MCF 10A (cell line): ENCODE data around the gene POU5F2. TPM values are rescaled to one million over a fixed set of nuclear protein-coding genes. Genes with fewer than 3 reads are reported as not detected.

Source experiments
- BruUV-seq: library from RNA; stranded (reverse); fragments of 400-500 nt; replicated peaks from 2 replicates; lab custom pipeline; 2021; lab: Mats Ljungman, UMichigan
- CTCF ChIA-PET: fragments of 300-600 bp; sonication (Branson Sonifier 250); formaldehyde crosslinking; extraction: SDS; loops from one replicate; lab custom pipeline; 2021; ENCODE audit warnings: antibody characterized with exemption, inconsistent platforms; lab: Yijun Ruan, JAX
- POLR2A ChIA-PET: fragments of 300-600, 350-650 bp; sonication (Branson Sonifier 250); formaldehyde crosslinking; extraction: SDS; loops from one replicate; lab custom pipeline; 2020; ENCODE audit warnings: antibody characterized with exemption, inconsistent platforms; lab: Yijun Ruan, JAX
- DNase-seq: peaks from one replicate; pipeline ENCODE4 v3.0.0-alpha.2; 2018; ENCODE audit not compliant: unreplicated experiment
- H3K27ac Mint-ChIP-seq: one replicate; pipeline ENCODE4 v1.8.0; 2022; ENCODE audit warnings: mild to moderate bottlenecking, low read depth, mixed read lengths; ENCODE audit not compliant: unreplicated experiment
- H3K27me3 Mint-ChIP-seq: one replicate; pipeline ENCODE4 v1.8.0; 2022; ENCODE audit warnings: mixed read lengths; ENCODE audit not compliant: insufficient read depth, unreplicated experiment
- H3K36me3 Mint-ChIP-seq: one replicate; pipeline ENCODE4 v1.8.0; 2022; ENCODE audit warnings: mild to moderate bottlenecking, moderate library complexity, mixed read lengths; ENCODE audit not compliant: insufficient read depth, unreplicated experiment
- H3K4me1 Mint-ChIP-seq: one replicate; pipeline ENCODE4 v1.8.0; 2022; ENCODE audit warnings: mixed read lengths; ENCODE audit not compliant: insufficient read depth, unreplicated experiment
- H3K4me3 Mint-ChIP-seq: one replicate; pipeline ENCODE4 v1.8.0; 2022; ENCODE audit warnings: mild to moderate bottlenecking, moderate library complexity, mixed read lengths; ENCODE audit not compliant: unreplicated experiment
- H3K9me3 Mint-ChIP-seq: one replicate; pipeline ENCODE4 v1.8.0; 2022; ENCODE audit warnings: mixed read lengths; ENCODE audit not compliant: unreplicated experiment
- intact Hi-C: fragments of 100-400 bp; cut with micrococcal nuclease; formaldehyde crosslinking; loops from 2 replicates; pipeline ENCODE4 v1.14.1; 2022
- total RNA-seq: library from RNA; stranded (reverse); gene quantifications from 2 replicates; pipeline ENCODE4 v1.2.3, GENCODE V29; 2022
- TF ChIP-seq, protein P1 (sequence below): fragments of 200-600 bp; IDR thresholded peaks from one replicate; pipeline ENCODE4 v1.8.0; 2022; ENCODE audit warnings: antibody characterized with exemption, mild to moderate bottlenecking; ENCODE audit not compliant: unreplicated experiment

Gene POU5F2
- total RNA-seq, 1 experiment from 2014 or later = 0.72 TPM

DNA sequence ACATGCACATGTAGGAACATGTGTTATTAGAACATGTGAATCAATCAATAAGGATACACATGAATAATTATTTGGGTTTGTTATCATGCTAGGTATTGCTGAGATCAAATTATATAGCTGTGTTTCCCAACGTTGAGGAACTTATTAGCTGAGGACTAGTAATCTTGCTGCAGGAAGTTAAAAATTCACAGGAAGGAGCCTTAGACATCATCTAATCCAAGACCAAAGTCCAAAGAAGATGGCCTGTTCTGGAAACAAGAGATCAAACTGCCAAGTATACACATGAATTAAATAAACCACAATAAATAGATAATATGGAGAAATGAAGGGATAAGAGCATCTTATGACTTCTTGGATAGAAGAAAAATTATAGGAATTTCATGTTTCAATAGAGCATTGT lies 19.9 kb downstream of the POU5F2 start:
- ChIA-PET CTCF (no interaction called here), POLR2A (no interaction called here)
- no peak overlapping the region for H3K27ac Mint-ChIP-seq
- TF ChIP-seq, protein P1, sequence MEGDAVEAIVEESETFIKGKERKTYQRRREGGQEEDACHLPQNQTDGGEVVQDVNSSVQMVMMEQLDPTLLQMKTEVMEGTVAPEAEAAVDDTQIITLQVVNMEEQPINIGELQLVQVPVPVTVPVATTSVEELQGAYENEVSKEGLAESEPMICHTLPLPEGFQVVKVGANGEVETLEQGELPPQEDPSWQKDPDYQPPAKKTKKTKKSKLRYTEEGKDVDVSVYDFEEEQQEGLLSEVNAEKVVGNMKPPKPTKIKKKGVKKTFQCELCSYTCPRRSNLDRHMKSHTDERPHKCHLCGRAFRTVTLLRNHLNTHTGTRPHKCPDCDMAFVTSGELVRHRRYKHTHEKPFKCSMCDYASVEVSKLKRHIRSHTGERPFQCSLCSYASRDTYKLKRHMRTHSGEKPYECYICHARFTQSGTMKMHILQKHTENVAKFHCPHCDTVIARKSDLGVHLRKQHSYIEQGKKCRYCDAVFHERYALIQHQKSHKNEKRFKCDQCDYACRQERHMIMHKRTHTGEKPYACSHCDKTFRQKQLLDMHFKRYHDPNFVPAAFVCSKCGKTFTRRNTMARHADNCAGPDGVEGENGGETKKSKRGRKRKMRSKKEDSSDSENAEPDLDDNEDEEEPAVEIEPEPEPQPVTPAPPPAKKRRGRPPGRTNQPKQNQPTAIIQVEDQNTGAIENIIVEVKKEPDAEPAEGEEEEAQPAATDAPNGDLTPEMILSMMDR = no peak
- no peaks in the 10 kb centered on the region for H3K4me1 Mint-ChIP-seq
- H3K27me3 Mint-ChIP-seq = no peaks in the 10 kb centered on the region
- no peaks in the 10 kb centered on the region for H3K9me3 Mint-ChIP-seq
- no TSS peak for BruUV-seq
- no peak for DNase-seq
- intact Hi-C loops = no loop called here
- no peaks in the 10 kb centered on the region for H3K36me3 Mint-ChIP-seq
- H3K4me3 Mint-ChIP-seq = no peak overlapping the region

DNA sequence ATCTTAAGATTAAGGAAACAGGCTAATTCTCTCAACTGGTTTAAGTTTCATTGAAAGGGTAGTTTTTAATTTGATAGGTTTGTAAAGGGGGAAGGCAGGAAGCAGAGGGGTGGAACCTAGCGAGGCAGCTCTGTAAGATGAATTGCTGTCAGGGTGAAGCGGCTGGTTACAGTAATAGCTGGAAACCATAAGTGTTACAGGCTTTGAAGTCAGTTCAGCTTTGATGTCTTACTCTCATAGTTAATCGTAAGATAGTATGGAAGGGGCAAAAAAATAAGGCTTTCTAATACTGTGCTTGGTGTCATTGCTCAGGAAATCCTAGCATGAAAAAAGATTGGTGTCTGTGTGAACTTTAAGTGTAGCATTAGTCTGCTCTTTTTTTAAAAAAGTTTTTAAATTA lies 20.3 kb downstream of the POU5F2 start:
- no peaks in the 10 kb centered on the region for H3K9me3 Mint-ChIP-seq
- no peaks in the 10 kb centered on the region for H3K4me1 Mint-ChIP-seq
- H3K27me3 Mint-ChIP-seq = no peaks in the 10 kb centered on the region
- DNase-seq = no peak
- TF ChIP-seq, protein P1 = no peak
- no TSS peak for BruUV-seq
- POLR2A ChIA-PET = no interaction called here
- CTCF ChIA-PET = no interaction called here
- no peak overlapping the region for H3K27ac Mint-ChIP-seq
- H3K36me3 Mint-ChIP-seq = no peaks in the 10 kb centered on the region
- intact Hi-C loops = no loop called here
- no peak overlapping the region for H3K4me3 Mint-ChIP-seq

DNA sequence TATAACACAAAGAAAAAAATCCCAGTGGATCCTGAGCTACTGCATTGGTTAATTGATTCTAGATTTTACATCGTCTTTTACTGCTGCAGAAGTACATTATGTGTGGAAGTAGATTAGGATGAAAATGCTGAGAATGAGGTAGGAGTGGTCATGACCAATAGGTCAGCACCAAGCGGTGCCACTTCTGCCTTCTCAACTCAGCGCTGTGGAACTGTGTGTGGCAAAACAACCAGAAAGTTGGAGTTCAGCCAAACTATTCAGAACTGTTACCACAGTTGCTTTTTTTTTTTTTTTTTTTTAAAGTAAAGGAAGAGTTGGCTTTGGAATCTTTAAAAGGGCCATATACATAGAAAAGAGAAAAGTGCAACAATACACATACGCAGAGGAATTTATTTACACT lies 24.2 kb downstream of the POU5F2 start:
- intact Hi-C loops = no loop called here

DNA sequence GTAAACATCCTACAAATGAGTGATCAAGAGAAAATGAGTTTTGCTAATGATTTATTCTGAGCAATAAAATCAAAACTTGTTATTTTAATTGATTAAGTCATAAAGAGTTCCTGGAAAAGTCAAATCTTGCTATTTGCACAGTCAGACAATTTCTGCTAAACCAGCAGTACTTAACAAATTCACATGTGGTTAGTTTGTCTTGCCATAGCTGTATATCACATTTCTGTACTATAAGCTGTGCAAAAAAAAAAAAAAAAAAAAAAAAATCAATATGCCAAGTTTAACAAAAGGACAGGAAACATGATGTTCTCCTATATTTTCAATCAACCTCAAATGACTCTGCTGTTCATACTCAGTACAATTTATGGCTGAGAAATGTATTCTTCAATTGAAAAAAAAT lies 24.9 kb downstream of the POU5F2 start:
- intact Hi-C loops = no loop called here
- BruUV-seq = no TSS peak
- H3K9me3 Mint-ChIP-seq = peaks cover 6% of the 10 kb centered on the region
- H3K36me3 Mint-ChIP-seq = no peaks in the 10 kb centered on the region
- CTCF ChIA-PET = no interaction called here
- H3K27me3 Mint-ChIP-seq = no peaks in the 10 kb centered on the region
- TF ChIP-seq, protein P1 = no peak
- no peak overlapping the region for H3K4me3 Mint-ChIP-seq
- DNase-seq = no peak
- no peak overlapping the region for H3K27ac Mint-ChIP-seq
- POLR2A ChIA-PET = no interaction called here
- no peaks in the 10 kb centered on the region for H3K4me1 Mint-ChIP-seq

More for the DNA sequence above, 24.2 kb downstream of the POU5F2 start:
- H3K27ac Mint-ChIP-seq = no peak overlapping the region
- no peaks in the 10 kb centered on the region for H3K9me3 Mint-ChIP-seq
- H3K27me3 Mint-ChIP-seq = no peaks in the 10 kb centered on the region
- H3K4me1 Mint-ChIP-seq = no peaks in the 10 kb centered on the region
- ChIA-PET CTCF (interaction anchor here (0.5 kb wide), 1 partner anchor 109 kb away, joined by 3 read pairs; no protein-coding TSS in a partner anchor), POLR2A (interaction anchor here (0.6 kb wide), 1 partner anchor 98 kb away, joined by 3 read pairs; no protein-coding TSS in a partner anchor)
- H3K4me3 Mint-ChIP-seq = no peak overlapping the region
- TF ChIP-seq, protein P1 = no peak
- no TSS peak for BruUV-seq
- peak; percentile 51 for DNase-seq
- H3K36me3 Mint-ChIP-seq = no peaks in the 10 kb centered on the region
